GM12878 (cell line): ENCODE data around the gene TMEM127. TPM values are rescaled to one million over a fixed set of nuclear protein-coding genes. Genes with fewer than 3 reads are reported as not detected.

Experiments used
- BRCA1 ChIP-seq: IDR thresholded peaks from 2 replicates; pipeline ENCODE4 v1.6.1; 2011; ENCODE audit warnings: low read depth, low read length, improper control_type of control experiment
- CBFB ChIP-seq: IDR thresholded peaks from 2 replicates; pipeline ENCODE4 v1.6.1; 2016; ENCODE audit warnings: antibody characterized with exemption, low read depth
- CBX5 ChIP-seq: sonication (generic); IDR thresholded peaks from 2 replicates; pipeline ENCODE4 v1.6.1; 2016; ENCODE audit warnings: low read depth, moderate library complexity, mild to moderate bottlenecking, inconsistent platforms
- CEBPB ChIP-seq, 2 experiments: fragments of 150-350 bp in 1 of 2; IDR thresholded peaks; 2 replicates each; pipeline ENCODE4 v1.6.1; 2012 to 2014; ENCODE audit warnings: low read depth in 2 of 2, low read length in 2 of 2, borderline replicate concordance in 1 of 2, inconsistent platforms in 1 of 2
- CREB1 ChIP-seq: IDR thresholded peaks from 2 replicates; pipeline ENCODE4 v1.6.1; 2012; ENCODE audit warnings: low read depth, mild to moderate bottlenecking, inconsistent platforms
- E2F4 ChIP-seq: IDR thresholded peaks from 2 replicates; pipeline ENCODE4 v1.6.1; 2012; ENCODE audit warnings: low read depth, low read length, improper control_type of control experiment
- HDAC6 ChIP-seq: fragments of 200-600 bp; sonication (generic); IDR thresholded peaks from one replicate; pipeline ENCODE4 v1.8.0; 2017; ENCODE audit warnings: antibody characterized with exemption; ENCODE audit not compliant: unreplicated experiment
- HSF1 ChIP-seq: fragments of 150-350 bp; IDR thresholded peaks from 2 replicates; pipeline ENCODE4 v1.6.1; 2014; ENCODE audit warnings: mild to moderate bottlenecking, low read depth, low read length
- KLF5 ChIP-seq: fragments of 450-650 bp; IDR thresholded peaks from 2 replicates; pipeline ENCODE4 v1.6.1; 2014; ENCODE audit warnings: mild to moderate bottlenecking; ENCODE audit not compliant: partially characterized antibody
- LARP7 ChIP-seq: fragments of 450-650 bp; IDR thresholded peaks from 2 replicates; pipeline ENCODE4 v1.6.1; 2017; ENCODE audit warnings: mild to moderate bottlenecking
- NKRF ChIP-seq: fragments of 450-650 bp; conservative IDR thresholded peaks from 2 replicates; pipeline ENCODE4 v1.6.1; 2017; ENCODE audit warnings: mild to moderate bottlenecking, moderate library complexity
- NR2F1 ChIP-seq: fragments of 450-650 bp; conservative IDR thresholded peaks from 2 replicates; pipeline ENCODE4 v1.6.1; 2017; ENCODE audit warnings: mild to moderate bottlenecking
- POLR2AphosphoS2 ChIP-seq: IDR thresholded peaks from 2 replicates; pipeline ENCODE4 v1.6.1; 2011; ENCODE audit warnings: low read depth, mild to moderate bottlenecking, low read length, improper control_type of control experiment, moderate library complexity
- RAD21 ChIP-seq: IDR thresholded peaks from 2 replicates; pipeline ENCODE4 v1.6.1; 2011; ENCODE audit warnings: mild to moderate bottlenecking, low read depth, low read length, moderate library complexity; ENCODE audit not compliant: insufficient read depth
- RCOR1 ChIP-seq: conservative IDR thresholded peaks from 2 replicates; pipeline ENCODE4 v1.6.1; 2012; ENCODE audit warnings: low read depth, low read length, improper control_type of control experiment
- RELB ChIP-seq: fragments of 450-650 bp; IDR thresholded peaks from 2 replicates; pipeline ENCODE4 v1.6.1; 2017; ENCODE audit warnings: low read depth, mild to moderate bottlenecking, moderate library complexity
- SMAD1 ChIP-seq: fragments of 450-650 bp; IDR thresholded peaks from 2 replicates; pipeline ENCODE4 v1.6.1; 2018; ENCODE audit warnings: mild to moderate bottlenecking, low read depth; ENCODE audit not compliant: partially characterized antibody
- SREBF1 ChIP-seq: IDR thresholded peaks from 2 replicates; pipeline ENCODE4 v1.6.1; 2012; ENCODE audit warnings: mild to moderate bottlenecking, low read length
- SRF ChIP-seq, 2 experiments: IDR thresholded peaks; 2 replicates each; pipeline ENCODE4 v1.6.1; 2011; ENCODE audit warnings: low read depth in 2 of 2, low read length in 2 of 2, mild to moderate bottlenecking in 1 of 2, moderate library complexity in 1 of 2
- YY1 ChIP-seq: IDR thresholded peaks from 2 replicates; pipeline ENCODE4 v1.6.1; 2011; ENCODE audit warnings: low read depth, mild to moderate bottlenecking, low read length
- ZNF384 ChIP-seq: IDR thresholded peaks from 2 replicates; pipeline ENCODE4 v1.6.1; 2012; ENCODE audit warnings: low read depth, mild to moderate bottlenecking, low read length, improper control_type of control experiment, borderline replicate concordance
- ZNF622 ChIP-seq: fragments of 450-650 bp; IDR thresholded peaks from 2 replicates; pipeline ENCODE4 v1.6.1; 2017; ENCODE audit warnings: mild to moderate bottlenecking, inconsistent platforms
- polyA plus RNA-seq, 11 experiments: library from polyadenylated mRNA; depleted of rRNA in 4 of 11; unstranded in 6 of 11; stranded (reverse) in 5 of 11; fragments of >200 nt; fragmentation: Nextera tagmentation in 4 of 11; fragmentation: Illumina TruSeq in 1 of 11; extraction: Ambion mirVana in 4 of 11; extraction: Trizol in 1 of 11; gene quantifications; 1 replicate in 1 of 11; 2 replicates in 10 of 11; pipeline versions ENCODE4 v1.2.1 to v1.2.3, GENCODE V29; 2011 to 2016; ENCODE audit warnings: inconsistent platforms in 2 of 11, missing spikeins in 2 of 11, low read depth in 1 of 11
- total RNA-seq, 4 experiments: library from RNA; depleted of rRNA in 3 of 4; stranded (reverse); fragments of >200 nt in 3 of 4; fragmentation: Illumina TruSeq in 1 of 4; extraction: Trizol in 1 of 4; gene quantifications; 2 replicates each; pipeline versions ENCODE4 v1.2.1 to v1.2.3, GENCODE V29; 2013 to 2021

The TMEM127 gene
- total and polyA plus RNA-seq, 10 of the 15 experiments (the other 5 are each of a cell fraction or from before 2014, with no cell fraction given) = 2.6 to 27.2 (median 17.7) TPM

- TF ChIP-seq ZNF622 (no peak), LARP7 (peak; percentile 80), BRCA1 (peak; percentile 78), E2F4 (peak; percentile 62; the same call in 1 of the 2 replicates), ZNF384 (no peak; the same call in 1 of the 2 replicates), HDAC6 (no peak), CEBPB (IDR thresholded peaks at IDR 0.05; ENCODE audit: borderline replicate concordance in 1 of 2, low read depth in 2 of 2, low read length in 2 of 2) (no peak), NR2F1 (peak; percentile 6; the same call in 1 of the 2 replicates), RELB (peak; percentile 27; the same call in 1 of the 2 replicates), CBX5 (no peak), SREBF1 (peak; percentile 88), SMAD1 (no peak), SRF (IDR thresholded peaks at IDR 0.05; ENCODE audit: low read depth in 2 of 2, low read length in 2 of 2) (peak; percentile 1 to 42; a peak in 3 of 4 replicates), RAD21 (no peak), NKRF (peak; percentile 83), YY1 (peak; percentile 85), RCOR1 (peak; percentile 95), POLR2AphosphoS2 (peak; percentile 51; the same call in 1 of the 2 replicates), KLF5 (peak; percentile 78), CBFB (0 out of 2 replicates have a peak, but pooled peaks have one; percentile 37), CREB1 (peak; percentile 98), HSF1 (peak; percentile 70; the same call in 1 of the 2 replicates)
These were observed at the start of gene TMEM127, which contains the start of gene CIAO1 (continued) for GRCh38 chr2:96265840-96266679.
